ENCODE measurements around the gene DCP2. TPM values are rescaled to one million over a fixed set of nuclear protein-coding genes. Genes with fewer than 3 reads are reported as not detected.

DCP2 gene
- total and polyA plus RNA-seq, 10 of the 15 experiments (the other 5 are each of a cell fraction or from before 2014, with no cell fraction given), result 23.4 to 81.6 (median 47.4) TPM

- no peak for TF ChIP-seq EZH2 (IDR thresholded peaks at IDR 0.05; ENCODE audit: borderline replicate concordance, control insufficient read depth, low read depth, low read length)
- TF ChIP-seq YBX1 (IDR thresholded peaks at IDR 0.05), result no peak
- no peak for TF ChIP-seq SIN3A (IDR thresholded peaks at IDR 0.05; ENCODE audit: low read depth, low read length)
Observed at GRCh38 chr5:113031104-113031503, 54.5 kb downstream of the DCP2 start (continued).

- no peak overlapping the region for H3K9ac ChIP-seq (ENCODE audit: control insufficient read depth, insufficient read depth, low read length)
- in situ Hi-C loops (cut with MboI), result no loop called here
- peaks cover 0 to 3% of the 10 kb centered on the region in 2 experiments; a peak in 3 of 4 replicates for H3K36me3 ChIP-seq (ENCODE audit: control insufficient read depth in 2 of 2, insufficient read depth in 2 of 2, low read length in 1 of 2)
- CTCF ChIA-PET, result interaction anchor here (1.0 kb wide), 1 partner anchor 120 kb away, joined by 3 read pairs; no protein-coding TSS in a partner anchor
- FAIRE-seq (no peak), ATAC-seq (no peak), DNase-seq (ENCODE audit: low read depth, low spot score) (no peak)
- no peaks in the 10 kb centered on the region for H3K9me3 ChIP-seq (replicated peaks; ENCODE audit: control insufficient read depth, insufficient read depth, low read length)
- SMC1A ChIA-PET (ENCODE audit: uncharacterized antibody, unreplicated experiment), result no interaction called here
- RAD21 ChIA-PET (ENCODE audit: unreplicated experiment), result no interaction called here
- no peak overlapping the region for H2AFZ ChIP-seq (ENCODE audit: control insufficient read depth, low read depth, low read length)
- intact Hi-C loops (cut with micrococcal nuclease; ENCODE audit: unreplicated experiment), result no loop called here
- POLR2A ChIA-PET, result interaction anchor here (0.6 kb wide), 1 partner anchor 244 kb away, joined by 3 read pairs; no protein-coding TSS in a partner anchor
- no peaks in the 10 kb centered on the region for H3K79me2 ChIP-seq (ENCODE audit: control insufficient read depth, insufficient read depth, low read length)
- TF ChIP-seq PBX3 (IDR thresholded peaks at IDR 0.05; ENCODE audit: insufficient replicate concordance, low read depth, low read length) (no peak), FOXK2 (IDR thresholded peaks at IDR 0.05) (no peak), ZBTB11 (CRISPR knock-in tag; IDR thresholded peaks at IDR 0.05) (no peak)
- no peaks in the 10 kb centered on the region for H3K27me3 ChIP-seq (replicated peaks in 1 of 2; ENCODE audit: control insufficient read depth in 2 of 2, insufficient read depth in 2 of 2, low read length in 1 of 2)
- no peaks in the 10 kb centered on the region for H4K20me1 ChIP-seq (ENCODE audit: control insufficient read depth, insufficient read depth)
- 45% methylated on average over 2 of the region's 2 CpGs for WGBS (ENCODE audit: insufficient coverage, insufficient replicate concordance, low lambda C conversion rate, missing lambda C conversion rate)
- no peak overlapping the region for H3K27ac ChIP-seq (ENCODE audit: control insufficient read depth, insufficient read depth)
- H3K4me2 ChIP-seq (ENCODE audit: control insufficient read depth, insufficient read depth), result no peak overlapping the region
- H3K4me1 ChIP-seq (ENCODE audit: control insufficient read depth, insufficient read depth, low read length), result no peaks in the 10 kb centered on the region
- BruUV-seq (replicated peaks), result no TSS peak
- no peak overlapping the region for H3K4me3 ChIP-seq
Observed at GRCh38 chr5:113031557-113031956, 55.0 kb downstream of the DCP2 start.
